ENCODE data around the gene SMPD3.

DNA sequence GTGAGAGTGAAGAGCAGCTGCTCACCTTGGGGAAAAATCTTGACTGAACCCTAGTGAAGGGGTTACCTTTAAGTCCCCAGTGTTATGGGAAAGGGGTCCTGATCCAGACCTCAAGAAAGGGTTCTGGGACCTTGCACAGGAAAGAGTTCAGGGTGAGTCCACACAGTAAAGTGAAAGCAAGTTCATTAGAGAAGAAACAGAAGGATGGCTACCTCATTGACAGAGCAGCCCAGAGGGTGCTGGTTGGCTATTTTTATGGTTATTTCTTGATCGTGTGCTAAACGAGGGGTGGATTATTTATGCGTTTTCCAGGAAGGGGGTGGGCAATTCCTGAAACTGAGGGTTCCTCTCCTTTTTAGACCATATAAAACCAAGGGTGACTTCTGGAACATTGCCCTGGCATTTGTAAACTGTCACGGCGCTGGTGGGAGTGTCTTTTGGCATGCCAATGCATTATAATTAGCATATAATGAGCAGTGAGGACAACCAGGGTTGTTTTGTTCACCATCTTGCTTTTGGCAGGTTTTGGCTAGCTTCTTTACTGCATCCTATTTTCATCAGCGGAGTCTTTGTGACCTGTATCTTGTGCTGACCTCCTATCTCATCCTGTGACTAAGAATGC, 58.4 kb downstream of the SMPD3 start:
- TF ChIP-seq NFE2L1 (CRISPR knock-in tag; IDR thresholded peaks at IDR 0.05) (no peak), FOXJ3 (CRISPR knock-in tag; IDR thresholded peaks at IDR 0.05; ENCODE audit: borderline replicate concordance) (no peak), MYBL2 (CRISPR knock-in tag; IDR thresholded peaks at IDR 0.05) (no peak), KAT7 (CRISPR knock-in tag; IDR thresholded peaks at IDR 0.05; ENCODE audit: borderline replicate concordance) (no peak), CBFB (CRISPR knock-in tag; IDR thresholded peaks at IDR 0.05; ENCODE audit: low read depth) (no peak)
- TF ChIP-seq, protein P1, sequence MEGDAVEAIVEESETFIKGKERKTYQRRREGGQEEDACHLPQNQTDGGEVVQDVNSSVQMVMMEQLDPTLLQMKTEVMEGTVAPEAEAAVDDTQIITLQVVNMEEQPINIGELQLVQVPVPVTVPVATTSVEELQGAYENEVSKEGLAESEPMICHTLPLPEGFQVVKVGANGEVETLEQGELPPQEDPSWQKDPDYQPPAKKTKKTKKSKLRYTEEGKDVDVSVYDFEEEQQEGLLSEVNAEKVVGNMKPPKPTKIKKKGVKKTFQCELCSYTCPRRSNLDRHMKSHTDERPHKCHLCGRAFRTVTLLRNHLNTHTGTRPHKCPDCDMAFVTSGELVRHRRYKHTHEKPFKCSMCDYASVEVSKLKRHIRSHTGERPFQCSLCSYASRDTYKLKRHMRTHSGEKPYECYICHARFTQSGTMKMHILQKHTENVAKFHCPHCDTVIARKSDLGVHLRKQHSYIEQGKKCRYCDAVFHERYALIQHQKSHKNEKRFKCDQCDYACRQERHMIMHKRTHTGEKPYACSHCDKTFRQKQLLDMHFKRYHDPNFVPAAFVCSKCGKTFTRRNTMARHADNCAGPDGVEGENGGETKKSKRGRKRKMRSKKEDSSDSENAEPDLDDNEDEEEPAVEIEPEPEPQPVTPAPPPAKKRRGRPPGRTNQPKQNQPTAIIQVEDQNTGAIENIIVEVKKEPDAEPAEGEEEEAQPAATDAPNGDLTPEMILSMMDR (IDR thresholded peaks at IDR 0.05): no peak
- TF ChIP-seq, protein P2, sequence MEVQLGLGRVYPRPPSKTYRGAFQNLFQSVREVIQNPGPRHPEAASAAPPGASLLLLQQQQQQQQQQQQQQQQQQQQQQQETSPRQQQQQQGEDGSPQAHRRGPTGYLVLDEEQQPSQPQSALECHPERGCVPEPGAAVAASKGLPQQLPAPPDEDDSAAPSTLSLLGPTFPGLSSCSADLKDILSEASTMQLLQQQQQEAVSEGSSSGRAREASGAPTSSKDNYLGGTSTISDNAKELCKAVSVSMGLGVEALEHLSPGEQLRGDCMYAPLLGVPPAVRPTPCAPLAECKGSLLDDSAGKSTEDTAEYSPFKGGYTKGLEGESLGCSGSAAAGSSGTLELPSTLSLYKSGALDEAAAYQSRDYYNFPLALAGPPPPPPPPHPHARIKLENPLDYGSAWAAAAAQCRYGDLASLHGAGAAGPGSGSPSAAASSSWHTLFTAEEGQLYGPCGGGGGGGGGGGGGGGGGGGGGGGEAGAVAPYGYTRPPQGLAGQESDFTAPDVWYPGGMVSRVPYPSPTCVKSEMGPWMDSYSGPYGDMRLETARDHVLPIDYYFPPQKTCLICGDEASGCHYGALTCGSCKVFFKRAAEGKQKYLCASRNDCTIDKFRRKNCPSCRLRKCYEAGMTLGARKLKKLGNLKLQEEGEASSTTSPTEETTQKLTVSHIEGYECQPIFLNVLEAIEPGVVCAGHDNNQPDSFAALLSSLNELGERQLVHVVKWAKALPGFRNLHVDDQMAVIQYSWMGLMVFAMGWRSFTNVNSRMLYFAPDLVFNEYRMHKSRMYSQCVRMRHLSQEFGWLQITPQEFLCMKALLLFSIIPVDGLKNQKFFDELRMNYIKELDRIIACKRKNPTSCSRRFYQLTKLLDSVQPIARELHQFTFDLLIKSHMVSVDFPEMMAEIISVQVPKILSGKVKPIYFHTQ (CRISPR knock-in tag; IDR thresholded peaks at IDR 0.05): no peak

Data from WTC11 (cell line).